KG1 (cell line): ENCODE measurements around the gene TBC1D5.
"Not testable (repeated sequence)": the region's sequence is repeated elsewhere in the genome, so short reads cannot be mapped to it uniquely, and the experiment has no call there.

ENCODE experiments used
- DNase-seq: peaks from one replicate; lab custom pipeline; 2025; lab: John Stamatoyannopoulos, UW

TBC1D5 gene

DNA sequence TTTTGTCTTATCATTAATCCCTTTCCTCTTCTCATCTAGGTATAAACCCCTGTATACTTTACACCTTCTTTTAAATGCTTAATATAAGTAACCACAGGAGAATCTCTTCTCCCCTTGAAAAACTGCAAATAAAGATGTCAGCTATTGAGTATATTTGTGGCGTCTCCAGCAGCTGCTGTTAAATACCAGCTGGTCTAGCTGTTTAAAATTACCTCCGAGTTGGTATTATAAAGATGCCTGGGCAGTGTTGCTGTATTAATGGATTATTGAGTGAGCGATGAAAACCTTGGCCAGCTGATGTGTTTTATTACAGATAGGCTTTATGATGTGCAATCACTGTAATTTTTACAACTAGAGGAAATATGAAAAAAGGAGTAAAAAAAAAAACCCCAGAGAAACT lies 388.1 kb downstream of the TBC1D5 start:
- DNase-seq, result no peak

DNA sequence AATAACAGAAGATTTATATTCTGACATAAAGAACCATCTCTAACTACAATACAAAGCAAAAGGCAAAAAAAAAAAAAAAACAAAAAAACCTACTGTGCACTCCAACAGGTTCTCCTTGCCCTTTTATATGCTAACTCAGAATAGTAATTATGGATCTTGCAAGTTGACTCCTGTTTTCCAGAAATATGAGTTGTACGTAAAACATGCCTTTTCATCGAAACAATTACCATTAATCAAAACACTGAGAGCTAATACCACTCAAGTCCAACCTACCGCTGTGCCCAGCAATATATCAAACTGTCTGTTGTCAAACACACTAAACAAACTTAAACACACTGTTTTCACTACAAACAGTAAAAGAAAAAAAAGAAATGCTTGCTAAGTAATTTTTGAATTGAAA lies 389.8 kb downstream of the TBC1D5 start:
- DNase-seq, result no peak

DNA sequence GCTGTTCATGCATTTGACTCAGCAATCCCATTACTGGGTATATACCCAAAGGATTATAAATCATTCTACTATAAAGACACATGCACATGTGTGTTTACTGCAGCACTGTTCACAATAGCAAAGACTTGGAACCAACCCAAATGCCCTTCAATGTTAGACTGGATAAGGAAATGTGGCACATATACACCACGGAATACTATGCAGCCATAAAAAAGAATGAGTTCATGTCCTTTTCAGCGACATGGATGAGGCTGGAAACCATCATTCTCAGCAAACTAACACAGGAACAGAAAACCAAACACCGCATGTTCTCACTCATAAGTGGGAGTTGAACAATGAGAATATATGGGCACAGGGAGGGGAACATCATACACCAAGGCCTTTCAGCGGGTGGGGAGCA lies 391.2 kb downstream of the TBC1D5 start:
- DNase-seq, result not testable (repeated sequence)

DNA sequence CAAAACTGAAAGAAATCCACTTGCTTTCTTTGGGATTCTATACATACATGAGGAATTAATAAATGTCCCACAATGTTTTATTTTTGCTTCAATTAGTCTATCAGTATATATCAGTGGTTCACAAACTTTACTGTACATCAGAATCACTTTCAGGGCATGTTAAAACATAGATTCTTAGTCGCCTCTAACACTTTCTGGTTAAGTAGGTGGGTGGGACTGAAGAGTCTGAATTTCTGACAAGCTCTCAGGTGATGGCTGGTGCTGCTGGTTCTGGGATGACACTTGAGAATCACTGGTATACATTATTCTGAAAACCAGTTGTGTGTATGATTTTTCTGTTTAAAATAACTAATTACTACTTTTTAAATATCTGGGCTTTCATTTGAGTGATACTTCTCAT lies 393.3 kb downstream of the TBC1D5 start:
- no peak for DNase-seq

DNA sequence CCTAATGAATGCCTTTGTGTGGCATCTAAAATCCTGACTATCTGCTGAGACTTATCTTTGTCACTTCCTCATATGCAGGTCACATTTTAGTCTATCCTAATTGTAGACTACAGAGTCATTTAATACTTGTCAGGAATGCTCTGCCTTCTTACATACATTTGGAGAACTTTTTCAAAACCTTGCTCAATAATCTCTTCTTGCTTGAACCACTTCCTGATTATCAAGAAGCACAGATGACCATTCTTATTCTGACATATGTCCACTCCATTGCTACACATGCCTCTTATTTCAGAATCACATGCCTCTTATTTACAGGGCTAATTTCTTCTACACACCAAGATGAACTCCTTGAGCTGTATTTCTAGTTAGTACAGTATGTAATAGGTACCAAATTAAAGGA lies 400.3 kb downstream of the TBC1D5 start:
- no peak for DNase-seq

- no peak for DNase-seq
Measured at GRCh38 chr3:17340693-17341092, 401.7 kb downstream of the TBC1D5 start.

- no peak for DNase-seq
Measured at GRCh38 chr3:17340261-17340660, 402.2 kb downstream of the TBC1D5 start.

- no peak for DNase-seq
Measured at GRCh38 chr3:17339132-17339575, 403.3 kb downstream of the TBC1D5 start.

DNA sequence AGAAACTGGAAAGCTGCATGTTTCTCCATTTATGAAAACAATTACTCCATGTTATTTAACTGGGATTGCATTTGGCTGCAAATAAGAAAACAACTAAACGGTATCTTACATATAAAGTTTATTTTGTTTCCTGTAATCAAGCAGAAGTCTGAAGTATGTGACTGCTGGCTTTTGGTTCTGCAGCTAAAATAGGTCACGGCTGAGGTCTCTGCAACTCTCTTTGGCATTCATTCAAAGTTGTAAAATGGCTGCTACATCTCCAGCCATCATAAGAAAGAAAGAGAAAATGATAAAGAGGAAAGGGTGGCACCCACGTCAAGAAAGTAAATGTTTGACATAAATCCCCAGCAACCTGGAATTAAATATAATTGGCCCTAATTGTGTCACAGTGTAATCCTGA lies 406.1 kb downstream of the TBC1D5 start:
- DNase-seq, result no peak

- DNase-seq, result no peak
Measured at GRCh38 chr3:17333893-17334292, 408.5 kb downstream of the TBC1D5 start.

DNA sequence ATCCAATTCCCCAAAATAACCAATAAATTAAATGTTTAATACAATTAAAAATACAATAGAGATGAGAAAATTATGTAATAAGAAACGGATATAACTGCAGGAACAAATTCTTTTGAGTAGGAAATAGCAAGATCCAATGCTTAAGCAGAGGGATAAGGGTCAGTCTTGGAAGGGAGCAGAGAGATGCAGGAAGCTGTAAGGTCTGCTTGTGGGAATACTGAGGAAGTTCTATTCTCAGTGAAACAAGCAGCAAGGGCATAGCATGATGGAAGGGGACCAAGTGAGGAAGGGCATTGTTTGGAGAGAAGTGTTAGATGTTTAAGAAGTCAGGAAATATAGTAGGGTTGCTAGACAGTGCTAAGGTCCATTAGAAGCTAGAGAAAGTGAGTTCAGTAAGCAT lies 409.0 kb downstream of the TBC1D5 start:
- DNase-seq, result no peak

DNA sequence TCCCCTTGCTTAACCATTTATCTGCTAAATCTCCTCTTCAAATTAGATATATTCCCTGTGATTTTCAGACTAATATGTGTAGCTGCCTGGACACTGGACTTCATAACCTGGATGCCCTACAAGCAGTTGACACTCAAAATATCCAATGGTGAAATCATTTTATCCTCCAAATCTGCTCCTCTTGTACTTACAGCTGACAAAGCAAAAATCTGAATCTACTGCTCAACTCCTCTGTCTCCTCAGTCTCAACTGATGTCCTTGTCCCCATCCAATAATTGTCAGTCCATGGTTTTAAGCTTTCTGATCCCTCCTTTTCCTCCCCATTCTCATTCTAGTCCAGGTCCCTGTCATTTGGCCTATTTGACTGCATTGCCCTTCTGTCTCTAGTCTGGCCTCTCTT lies 411.8 kb downstream of the TBC1D5 start:
- DNase-seq, result no peak

DNA sequence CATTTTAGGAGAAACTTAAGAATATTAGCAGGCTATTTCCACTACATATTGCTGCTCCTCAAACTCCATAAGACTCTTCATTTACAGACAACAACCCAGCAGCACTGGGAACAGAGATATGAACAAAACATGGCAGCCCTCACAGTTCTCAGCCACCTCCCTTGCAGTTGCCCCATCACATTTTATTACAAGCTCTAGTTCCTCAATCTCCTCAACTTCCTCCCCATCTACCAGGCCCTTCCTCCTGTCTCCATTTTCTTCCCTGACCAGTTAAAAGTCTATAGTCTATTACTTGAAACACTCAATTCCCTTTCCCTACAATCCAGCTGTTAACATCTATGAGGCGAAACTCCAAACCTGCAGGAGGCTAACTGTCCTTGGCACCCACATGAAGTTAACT lies 412.5 kb downstream of the TBC1D5 start:
- DNase-seq, result no peak

GRCh38 chr3:17322106-17322793 lies 420.2 kb downstream of the TBC1D5 start:
- DNase-seq, result no peak

DNA sequence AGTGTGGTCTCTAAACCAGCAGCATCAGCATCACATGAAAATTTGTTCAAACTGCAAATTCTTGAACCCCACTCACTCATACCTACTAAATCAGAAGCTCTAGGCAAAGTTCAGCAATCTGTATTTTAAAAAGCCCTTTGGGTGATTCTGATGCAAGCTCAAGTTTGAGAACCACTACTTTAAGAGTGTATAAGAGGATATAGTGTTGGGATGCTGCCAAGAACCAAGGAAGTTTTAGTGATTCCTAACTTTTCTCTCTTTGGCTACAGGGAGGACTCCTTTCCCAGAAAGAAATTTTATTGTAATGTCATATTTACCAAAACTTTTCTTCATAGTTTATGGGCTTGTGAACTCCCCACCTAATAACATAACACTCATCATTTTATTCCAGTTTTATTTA lies 422.2 kb downstream of the TBC1D5 start:
- no peak for DNase-seq

DNA sequence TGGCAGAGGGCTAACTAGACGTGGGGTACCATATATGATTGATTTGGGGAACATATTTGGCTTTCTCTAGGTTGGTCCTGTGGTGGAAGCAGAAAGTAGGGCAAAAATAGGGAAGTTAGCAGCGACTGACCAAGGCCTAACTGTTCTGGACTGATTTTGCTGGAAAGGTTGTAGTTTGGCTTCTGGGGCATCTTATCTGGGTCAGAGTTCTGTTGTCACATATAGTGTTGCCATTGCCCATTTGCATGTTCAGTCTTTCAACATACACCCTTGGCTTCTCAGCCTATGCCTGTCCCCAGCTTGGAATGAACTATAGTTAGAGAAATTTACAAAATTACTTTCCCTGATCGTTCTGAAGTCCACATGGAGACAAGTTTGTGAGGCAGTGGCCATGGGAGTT lies 426.5 kb downstream of the TBC1D5 start:
- no peak for DNase-seq

DNA sequence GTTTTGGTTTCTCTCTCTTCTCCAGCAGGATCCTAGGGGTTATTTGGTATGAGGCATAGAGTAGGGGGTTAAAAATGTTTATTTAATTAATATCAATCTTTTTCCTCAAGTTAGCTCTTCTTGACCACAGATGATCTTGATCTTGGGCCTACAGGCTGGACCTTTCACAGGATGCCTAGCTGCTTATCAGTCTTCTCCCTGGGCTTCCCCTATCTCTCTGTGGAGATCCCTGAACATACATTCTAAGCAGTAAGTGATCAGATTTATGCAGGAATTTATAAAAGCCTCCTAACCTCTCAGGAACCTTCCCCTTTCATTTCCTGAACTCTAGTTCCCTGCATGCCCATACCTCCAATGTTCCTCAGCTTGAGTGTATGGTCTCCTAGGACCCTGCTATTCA lies 428.3 kb downstream of the TBC1D5 start:
- DNase-seq, result no peak

DNA sequence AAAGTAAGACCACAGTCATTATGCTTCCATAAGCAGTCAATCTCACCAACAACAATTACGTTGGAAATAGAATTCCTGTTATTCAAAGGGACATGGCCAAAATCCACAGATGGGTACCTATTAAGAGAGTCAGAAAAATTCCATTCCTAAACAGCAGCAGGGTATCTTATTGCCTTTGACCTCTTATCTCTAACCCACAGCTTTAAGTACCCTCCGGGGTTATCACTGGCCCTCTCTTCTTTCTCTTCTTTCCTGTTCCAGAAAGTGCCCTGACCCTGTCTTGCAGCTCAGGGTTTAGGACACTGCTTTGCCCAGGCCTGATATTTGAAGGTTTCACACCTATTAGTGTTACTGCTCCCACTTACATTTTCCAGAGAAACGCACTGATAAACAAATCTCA lies 428.7 kb downstream of the TBC1D5 start:
- DNase-seq, result no peak

DNA sequence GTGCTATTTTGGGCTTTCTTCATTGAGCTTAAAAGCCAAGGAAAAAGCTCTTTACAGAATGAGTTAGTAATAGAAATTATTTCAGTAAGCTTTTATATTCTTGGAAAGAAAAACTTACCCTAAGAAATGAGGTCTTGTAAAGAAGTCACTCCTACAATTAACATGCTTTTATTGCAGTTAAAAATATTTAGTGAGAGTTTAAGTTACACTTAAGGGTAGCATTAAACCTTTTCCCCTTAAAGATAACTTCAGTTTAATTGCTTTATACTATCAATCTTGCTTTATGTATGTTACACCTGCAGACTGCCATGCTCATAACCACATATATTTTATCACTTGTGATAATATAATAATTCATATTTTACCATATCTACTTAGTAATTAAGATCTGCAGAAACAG lies 431.4 kb downstream of the TBC1D5 start:
- no peak for DNase-seq

DNA sequence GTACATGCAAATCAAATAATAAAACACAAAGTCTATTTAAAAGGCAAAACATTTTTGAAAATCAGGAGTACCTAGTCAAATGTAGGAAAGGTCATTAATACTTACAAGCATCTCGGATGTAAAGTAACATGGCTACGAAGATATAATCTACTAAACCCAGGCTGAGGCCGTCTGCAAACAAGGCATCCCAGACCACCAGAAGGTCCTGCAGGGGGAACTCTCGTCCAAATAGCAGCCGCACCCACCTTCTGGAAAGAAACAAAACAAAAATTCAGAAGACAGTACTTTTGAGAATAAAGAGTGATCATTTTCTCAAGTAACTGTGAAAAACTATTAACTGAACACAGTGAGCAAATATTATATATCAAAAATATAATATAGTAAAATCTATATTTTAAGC lies 434.5 kb downstream of the TBC1D5 start:
- no peak for DNase-seq

- no peak for DNase-seq
Measured at GRCh38 chr3:17307482-17307881, 434.9 kb downstream of the TBC1D5 start.

GRCh38 chr3:17304969-17305368 lies 437.5 kb downstream of the TBC1D5 start:
- DNase-seq, result no peak

DNA sequence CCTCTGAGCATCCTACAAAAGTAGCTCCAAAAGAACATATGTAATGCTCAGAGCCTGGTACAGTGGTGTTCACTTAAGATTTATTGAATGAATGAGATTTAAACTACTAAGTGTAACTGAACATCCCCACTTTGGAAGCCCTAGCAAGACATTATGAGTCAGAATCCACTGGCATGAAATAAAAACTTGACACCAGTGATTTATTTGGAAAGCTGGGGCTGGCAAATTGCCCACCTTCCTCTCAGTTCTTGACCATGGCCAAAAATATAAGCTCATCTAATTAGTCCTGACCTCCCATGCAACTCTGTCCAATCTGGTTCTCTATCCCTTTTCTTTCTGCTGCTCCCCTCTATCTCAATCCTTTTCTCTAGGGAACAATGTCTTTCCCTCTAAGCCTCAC lies 439.7 kb downstream of the TBC1D5 start:
- no peak for DNase-seq

GRCh38 chr3:17302170-17302569 lies 440.3 kb downstream of the TBC1D5 start:
- DNase-seq, result no peak

GRCh38 chr3:17301271-17301670 lies 441.2 kb downstream of the TBC1D5 start:
- no peak for DNase-seq
